ENCODE data around the gene IL27RA. TPM values are rescaled to one million over a fixed set of nuclear protein-coding genes. Genes with fewer than 3 reads are reported as not detected.

Gene IL27RA
- total RNA-seq, 2 experiments from 2014 or later, result 25.0 to 26.7 TPM

DNA sequence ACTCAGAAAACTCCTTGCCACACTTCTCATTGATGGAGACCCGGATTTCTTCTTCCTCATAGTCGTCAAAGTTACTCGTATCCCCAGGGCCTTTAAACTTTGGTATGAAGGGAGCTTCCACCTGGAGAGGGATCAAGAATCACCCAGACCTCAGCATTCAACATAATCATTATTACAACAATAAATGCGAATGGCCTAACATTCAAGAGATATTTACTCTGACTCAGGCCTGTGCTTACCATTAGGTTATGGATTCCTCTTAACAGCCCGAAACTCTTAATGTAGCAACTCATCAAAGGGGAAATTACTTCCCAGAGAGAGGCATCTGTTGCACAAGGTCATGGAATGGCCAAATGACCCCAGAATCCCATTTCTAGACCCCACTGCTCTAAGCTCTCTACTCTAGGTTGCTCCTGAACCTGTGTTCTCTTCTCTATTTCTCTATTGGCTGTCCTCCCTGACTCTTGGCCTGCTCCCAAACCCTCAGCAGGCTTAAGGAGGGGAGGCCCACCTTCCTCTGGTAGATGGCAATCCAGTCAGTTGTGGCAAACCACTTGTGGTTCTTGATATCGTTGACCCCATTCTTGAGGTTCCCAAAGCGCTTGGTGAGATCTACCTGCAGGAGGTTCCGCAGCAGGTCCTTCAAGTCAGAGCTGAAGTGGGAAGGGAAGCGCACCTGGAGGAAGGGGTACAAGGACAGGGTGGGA lies 61.7 kb downstream of the IL27RA start:
- H3K4me1 ChIP-seq (ENCODE audit: insufficient read depth, low read length), result peaks cover 21% of the 10 kb centered on the region
- H3K4me1 Mint-ChIP-seq (ENCODE audit: low read depth), result peaks cover 27% of the 10 kb centered on the region
- no peak overlapping the region for H3K4me3 ChIP-seq (ENCODE audit: low read length)
- peaks cover 21% of the 10 kb centered on the region for H3K36me3 ChIP-seq (ENCODE audit: insufficient read depth, low read length)
- intact Hi-C loops (cut with DNase I, micrococcal nuclease), result loop anchor here in 1 of 2 experiments (2.0 kb wide), 2 partner anchors 22 to 42 kb away; no protein-coding TSS in a partner anchor
- peaks cover 46% of the 10 kb centered on the region for H3K36me3 Mint-ChIP-seq (ENCODE audit: low read depth)
- peak overlapping the region; percentile 69 for H3K27ac Mint-ChIP-seq
- H3K9me3 ChIP-seq (ENCODE audit: control insufficient read depth in 1 of 2, insufficient read depth in 1 of 2, low read length in 2 of 2), result peaks cover 5 to 7% of the 10 kb centered on the region in 2 experiments
- H3K9me3 Mint-ChIP-seq, result peaks cover 4% of the 10 kb centered on the region
- no peaks in the 10 kb centered on the region for H3K27me3 ChIP-seq (ENCODE audit: control insufficient read depth in 1 of 2, insufficient read depth in 2 of 2, low read length in 2 of 2)
- ChIA-PET CTCF (interaction anchor here (2.2 kb wide), 1 partner anchor 43 kb away, joined by 8 read pairs; the partner anchor contains the start of gene ASF1B), POLR2A (interaction anchor here (0.6 to 3.6 kb wide), 3 partner anchors 44 to 213 kb away, joined by 3 to 39 read pairs (median 5); partner anchors contain the start of gene ASF1B)
- peak overlapping the region; percentile 87 for H3K4me3 Mint-ChIP-seq
- H3K27ac ChIP-seq (ENCODE audit: low read depth in 1 of 2, low read length in 2 of 2), result no peak overlapping the region
- TF ChIP-seq, protein P1, sequence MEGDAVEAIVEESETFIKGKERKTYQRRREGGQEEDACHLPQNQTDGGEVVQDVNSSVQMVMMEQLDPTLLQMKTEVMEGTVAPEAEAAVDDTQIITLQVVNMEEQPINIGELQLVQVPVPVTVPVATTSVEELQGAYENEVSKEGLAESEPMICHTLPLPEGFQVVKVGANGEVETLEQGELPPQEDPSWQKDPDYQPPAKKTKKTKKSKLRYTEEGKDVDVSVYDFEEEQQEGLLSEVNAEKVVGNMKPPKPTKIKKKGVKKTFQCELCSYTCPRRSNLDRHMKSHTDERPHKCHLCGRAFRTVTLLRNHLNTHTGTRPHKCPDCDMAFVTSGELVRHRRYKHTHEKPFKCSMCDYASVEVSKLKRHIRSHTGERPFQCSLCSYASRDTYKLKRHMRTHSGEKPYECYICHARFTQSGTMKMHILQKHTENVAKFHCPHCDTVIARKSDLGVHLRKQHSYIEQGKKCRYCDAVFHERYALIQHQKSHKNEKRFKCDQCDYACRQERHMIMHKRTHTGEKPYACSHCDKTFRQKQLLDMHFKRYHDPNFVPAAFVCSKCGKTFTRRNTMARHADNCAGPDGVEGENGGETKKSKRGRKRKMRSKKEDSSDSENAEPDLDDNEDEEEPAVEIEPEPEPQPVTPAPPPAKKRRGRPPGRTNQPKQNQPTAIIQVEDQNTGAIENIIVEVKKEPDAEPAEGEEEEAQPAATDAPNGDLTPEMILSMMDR (IDR thresholded peaks at IDR 0.05), result no peak
- H3K27me3 Mint-ChIP-seq, result no peaks in the 10 kb centered on the region
- ATAC-seq (ENCODE audit: poor library complexity) (no peak), DNase-seq (no peak)

DNA sequence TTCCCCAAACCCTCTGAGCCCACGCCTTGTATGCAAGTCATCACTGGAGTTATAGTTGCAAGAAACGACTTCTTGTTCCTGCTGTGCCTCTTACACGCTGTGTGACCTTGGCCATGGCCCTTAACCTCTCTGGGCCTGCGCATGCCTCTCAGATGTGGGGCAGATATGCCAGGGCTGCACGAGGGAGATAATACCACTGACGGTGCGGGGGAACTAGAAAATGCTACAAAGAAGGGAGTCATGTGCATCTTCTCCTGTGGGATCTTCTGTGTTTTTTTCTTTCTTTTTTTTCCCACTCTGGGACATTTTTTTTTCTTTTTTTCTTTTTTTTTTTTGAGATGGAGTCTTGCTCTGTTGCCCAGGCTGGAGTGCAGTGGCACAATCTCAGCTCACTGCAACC lies 63.3 kb downstream of the IL27RA start:
- peak overlapping the region; percentile 55 for H3K4me3 Mint-ChIP-seq
- no peak for ATAC-seq (ENCODE audit: poor library complexity)
- CTCF ChIA-PET, result interaction anchor here (1.4 kb wide), 1 partner anchor 36 kb away, joined by 3 read pairs; no protein-coding TSS in a partner anchor
- no peaks in the 10 kb centered on the region for H3K27me3 Mint-ChIP-seq
- no peak overlapping the region for H3K4me3 ChIP-seq (ENCODE audit: low read length)
- peaks cover 15% of the 10 kb centered on the region for H3K36me3 ChIP-seq (ENCODE audit: insufficient read depth, low read length)
- intact Hi-C loops (cut with DNase I, micrococcal nuclease), result no loop called here
- peaks cover 35% of the 10 kb centered on the region for H3K36me3 Mint-ChIP-seq (ENCODE audit: low read depth)
- no peak for DNase-seq
- POLR2A ChIA-PET, result interaction anchor here (0.9 to 1.1 kb wide), 2 partner anchors 20 to 42 kb away, joined by 3 to 4 read pairs; partner anchors contain the start of gene ASF1B
- peaks cover 11% of the 10 kb centered on the region for H3K4me1 ChIP-seq (ENCODE audit: insufficient read depth, low read length)
- H3K27me3 ChIP-seq (ENCODE audit: control insufficient read depth in 1 of 2, insufficient read depth in 2 of 2, low read length in 2 of 2), result no peaks in the 10 kb centered on the region
- peaks cover 4% of the 10 kb centered on the region for H3K9me3 Mint-ChIP-seq
- TF ChIP-seq, protein P1 (IDR thresholded peaks at IDR 0.05), result no peak
- peaks cover 5 to 7% of the 10 kb centered on the region in 2 experiments for H3K9me3 ChIP-seq (ENCODE audit: control insufficient read depth in 1 of 2, insufficient read depth in 1 of 2, low read length in 2 of 2)
- peaks cover 21% of the 10 kb centered on the region for H3K4me1 Mint-ChIP-seq (ENCODE audit: low read depth)
- peak overlapping the region; percentile 76 for H3K27ac Mint-ChIP-seq
- no peak overlapping the region for H3K27ac ChIP-seq (ENCODE audit: low read depth in 1 of 2, low read length in 2 of 2)

DNA sequence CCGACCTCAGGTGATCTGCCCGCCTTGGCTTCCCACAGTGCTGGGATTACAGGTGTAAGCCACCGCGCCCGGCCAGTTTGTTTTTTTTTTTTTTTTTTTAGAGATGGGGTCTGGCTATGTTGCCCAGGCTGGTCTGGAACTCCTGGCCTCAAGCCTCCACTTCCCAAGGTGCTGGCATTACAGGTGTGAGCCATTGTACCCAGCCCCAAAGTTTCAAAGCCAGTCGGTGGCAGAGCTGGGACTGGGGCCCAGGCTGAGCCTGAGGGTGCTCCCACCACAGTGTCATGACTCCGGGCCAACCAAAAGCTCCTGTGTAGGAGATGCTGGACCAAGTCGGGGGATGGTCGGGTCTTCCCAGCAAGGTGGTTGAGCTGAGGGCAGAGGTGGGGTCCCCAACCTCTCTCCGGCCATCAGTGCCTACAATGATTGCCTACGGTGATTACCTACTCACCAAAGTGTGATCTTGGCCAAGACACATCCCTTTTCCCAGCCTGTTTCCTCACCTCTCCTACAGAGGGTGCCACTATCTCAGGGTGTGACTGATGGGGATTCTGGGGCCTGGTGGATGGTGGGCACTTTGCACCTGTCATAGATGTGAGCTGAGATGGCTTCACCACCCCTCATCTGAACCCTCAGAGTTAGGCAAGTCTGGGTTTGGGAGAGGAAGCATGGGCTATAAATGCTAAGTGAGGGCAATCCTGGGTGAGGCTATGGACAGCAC lies 64.9 kb downstream of the IL27RA start:
- no peak overlapping the region for H3K4me3 Mint-ChIP-seq
- POLR2A ChIA-PET, result interaction anchor here (0.7 kb wide), 1 partner anchor 307 kb away, joined by 3 read pairs; no protein-coding TSS in a partner anchor
- intact Hi-C loops (cut with DNase I, micrococcal nuclease), result no loop called here

More for the DNA sequence above, 64.9 kb downstream of the IL27RA start:
- Histone ChIP-seq H3K9me3 (ENCODE audit: control insufficient read depth in 1 of 2, insufficient read depth in 1 of 2, low read length in 2 of 2) (peaks cover 5 to 7% of the 10 kb centered on the region in 2 experiments), H3K27ac (ENCODE audit: low read depth in 1 of 2, low read length in 2 of 2) (no peak overlapping the region), H3K4me1 (ENCODE audit: insufficient read depth, low read length) (peaks cover 10% of the 10 kb centered on the region), H3K27me3 (ENCODE audit: control insufficient read depth in 1 of 2, insufficient read depth in 2 of 2, low read length in 2 of 2) (no peaks in the 10 kb centered on the region), H3K4me3 (ENCODE audit: low read length) (no peak overlapping the region), H3K36me3 (ENCODE audit: insufficient read depth, low read length) (peaks cover 22% of the 10 kb centered on the region)
- CTCF ChIA-PET, result interaction anchor here (1.4 kb wide), 1 partner anchor 37 kb away, joined by 3 read pairs; no protein-coding TSS in a partner anchor
- Mint-ChIP-seq H3K9me3 (peaks cover 4% of the 10 kb centered on the region), H3K4me1 (ENCODE audit: low read depth) (peaks cover 20% of the 10 kb centered on the region), H3K27me3 (no peaks in the 10 kb centered on the region), H3K27ac (no peak overlapping the region), H3K36me3 (ENCODE audit: low read depth) (peaks cover 39% of the 10 kb centered on the region)
- ATAC-seq (ENCODE audit: poor library complexity) (no peak), DNase-seq (peak in 1 of 14 experiments; percentile 15)
- TF ChIP-seq, protein P1 (IDR thresholded peaks at IDR 0.05), result no peak
